Measurements from ENCODE around the gene PCAT7. TPM values are rescaled to one million over a fixed set of nuclear protein-coding genes. Genes with fewer than 3 reads are reported as not detected.
"Not testable (repeated sequence)": the region's sequence is repeated elsewhere in the genome, so short reads cannot be mapped to it uniquely, and the experiment has no call there.

The PCAT7 gene
- total and polyA plus RNA-seq, 9 of the 15 experiments (the other 6 are each of a cell fraction or from before 2014, with no cell fraction given), result 0.09 to 0.13 TPM; not detected in 7

- no peak for TF ChIP-seq ZFP30 (CRISPR knock-in tag; IDR thresholded peaks at IDR 0.05; ENCODE audit: borderline replicate concordance)
- TF ChIP-seq HNRNPH1 (optimal IDR thresholded peaks at IDR 0.05; ENCODE audit: low read depth, low read length), result no peak
- TF ChIP-seq FOSL1 (tag; conservative IDR thresholded peaks at IDR 0.05), result no peak
- no peak for TF ChIP-seq SMARCB1 (IDR thresholded peaks at IDR 0.05; ENCODE audit: insufficient read length, low read depth)
- no peak for TF ChIP-seq ZBTB11 (CRISPR knock-in tag; IDR thresholded peaks at IDR 0.05)
- TF ChIP-seq ETV1 (tag; conservative IDR thresholded peaks at IDR 0.05; ENCODE audit: low read depth), result no peak
- TF ChIP-seq RBM14 (IDR thresholded peaks at IDR 0.05; ENCODE audit: borderline replicate concordance, insufficient read depth, low read depth, low read length), result no peak
These were observed 37.0 kb downstream of the PCAT7 start (continued) for GRCh38 chr9:94591876-94592275.

- H2AFZ ChIP-seq (ENCODE audit: low read depth, low read length); intact Hi-C loops (cut with micrococcal nuclease); H3K9me1 ChIP-seq (ENCODE audit: control insufficient read depth, insufficient read depth, low read length); H3K4me1 ChIP-seq (replicated peaks in 1 of 2; ENCODE audit: control insufficient read depth in 2 of 2, insufficient read depth in 2 of 2, low read length in 2 of 2); BruUV-seq (replicated peaks); H3K79me2 ChIP-seq (ENCODE audit: control insufficient read depth, insufficient read depth, low read length); H3K9ac ChIP-seq (ENCODE audit: insufficient read depth in 1 of 2, low read depth in 2 of 2, low read length in 2 of 2); H3K27ac ChIP-seq (ENCODE audit: extremely low read depth, low read depth, low read length); FAIRE-seq; DNase-seq (ENCODE audit: extremely low read depth in 1 of 4, low spot score in 3 of 4); POLR2A ChIA-PET; H3K4me3 ChIP-seq; CTCF ChIA-PET (ENCODE audit: low intra/inter-chr PET ratio); H3K4me2 ChIP-seq (ENCODE audit: insufficient read depth, low read length); H4K20me1 ChIP-seq (replicated peaks; ENCODE audit: control insufficient read depth, insufficient read depth, low read length); H3K36me3 ChIP-seq (ENCODE audit: control insufficient read depth, insufficient read depth, low read length); ATAC-seq; H3K9me3 ChIP-seq (replicated peaks; ENCODE audit: control insufficient read depth, insufficient read depth, low read depth, low read length); in situ Hi-C loops (cut with MboI): not testable (repeated sequence)
- 3% methylated on average over 7 of the region's 7 CpGs for WGBS (ENCODE audit: insufficient coverage, low coverage, missing lambda C conversion rate)
- H3K27me3 ChIP-seq (ENCODE audit: control insufficient read depth in 2 of 2, insufficient read depth in 2 of 2, low read length in 2 of 2), result peaks cover 52 to 74% of the 10 kb centered on the region in 2 experiments
These were observed 37.8 kb downstream of the PCAT7 start for GRCh38 chr9:94592683-94593082.

All from K562 (cell line).